ENCODE measurements around the gene LMO7.
"Not testable (repeated sequence)": the region's sequence is repeated elsewhere in the genome, so short reads cannot be mapped to it uniquely, and the experiment has no call there.

The LMO7 gene

GRCh38 chr13:75647126-75647784, 11.1 kb downstream of the LMO7 start:
- no peak for DNase-seq (ENCODE audit: low spot score)

- DNase-seq (ENCODE audit: low spot score), result no peak
These were observed 12.3 kb downstream of the LMO7 start for GRCh38 chr13:75648446-75648845.

- no peak for DNase-seq (ENCODE audit: low spot score)
These were observed 14.9 kb downstream of the LMO7 start for GRCh38 chr13:75651013-75651412.

GRCh38 chr13:75652726-75653125, 16.6 kb downstream of the LMO7 start:
- DNase-seq (ENCODE audit: low spot score), result no peak

- no peak for DNase-seq (ENCODE audit: low spot score)
These were observed 20.4 kb downstream of the LMO7 start for GRCh38 chr13:75656425-75656989.

GRCh38 chr13:75657111-75657510, 21.0 kb downstream of the LMO7 start:
- DNase-seq (ENCODE audit: low spot score), result no peak

- no peak for DNase-seq (ENCODE audit: low spot score)
These were observed 24.6 kb downstream of the LMO7 start for GRCh38 chr13:75660694-75661093.

- DNase-seq (ENCODE audit: low spot score), result no peak
These were observed 25.3 kb downstream of the LMO7 start for GRCh38 chr13:75661443-75661842.

- no peak for DNase-seq (ENCODE audit: low spot score)
These were observed 30.7 kb downstream of the LMO7 start for GRCh38 chr13:75666646-75667351.

- DNase-seq (ENCODE audit: low spot score), result no peak
These were observed 33.6 kb downstream of the LMO7 start for GRCh38 chr13:75669706-75670105.

- no peak for DNase-seq (ENCODE audit: low spot score)
These were observed 34.4 kb downstream of the LMO7 start for GRCh38 chr13:75670496-75670895.

GRCh38 chr13:75675421-75675820, 39.3 kb downstream of the LMO7 start:
- DNase-seq (ENCODE audit: low spot score), result no peak

- no peak for DNase-seq (ENCODE audit: low spot score)
These were observed 43.3 kb downstream of the LMO7 start for GRCh38 chr13:75679459-75679858.

GRCh38 chr13:75680251-75680650, 44.1 kb downstream of the LMO7 start:
- DNase-seq (ENCODE audit: low spot score), result not testable (repeated sequence)

- no peak for DNase-seq (ENCODE audit: low spot score)
These were observed 46.2 kb downstream of the LMO7 start for GRCh38 chr13:75682326-75682725.

GRCh38 chr13:75685239-75685697, 49.1 kb downstream of the LMO7 start:
- DNase-seq (ENCODE audit: low spot score), result peak; percentile 84

- peak; percentile 20 for DNase-seq (ENCODE audit: low spot score)
These were observed 51.1 kb downstream of the LMO7 start for GRCh38 chr13:75687150-75687763.

- no peak for DNase-seq (ENCODE audit: low spot score)
These were observed 53.6 kb downstream of the LMO7 start for GRCh38 chr13:75689686-75690085.

- DNase-seq (ENCODE audit: low spot score), result no peak
These were observed 54.5 kb downstream of the LMO7 start for GRCh38 chr13:75690607-75691006.

GRCh38 chr13:75691183-75691582, 55.1 kb downstream of the LMO7 start:
- DNase-seq (ENCODE audit: low spot score), result no peak

- no peak for DNase-seq (ENCODE audit: low spot score)
These were observed 57.1 kb downstream of the LMO7 start for GRCh38 chr13:75693227-75693626.

GRCh38 chr13:75694722-75695121, 58.6 kb downstream of the LMO7 start:
- DNase-seq (ENCODE audit: low spot score), result no peak

GRCh38 chr13:75695908-75696307, 59.8 kb downstream of the LMO7 start:
- peak; percentile 37 for DNase-seq (ENCODE audit: low spot score)
